OCI-LY7 (cell line): ENCODE results near the gene ORM2. TPM values are rescaled to one million over a fixed set of nuclear protein-coding genes. Genes with fewer than 3 reads are reported as not detected.
"Not testable (repeated sequence)": the region's sequence is repeated elsewhere in the genome, so short reads cannot be mapped to it uniquely, and the experiment has no call there.

ENCODE experiments used
- BruUV-seq: library from RNA; stranded (reverse); fragments of 400-500 nt; replicated peaks from 2 replicates; lab custom pipeline; 2021; lab: Mats Ljungman, UMichigan
- CTCF ChIA-PET: fragments of 300-600 bp; sonication (Branson Sonifier 250); formaldehyde crosslinking; loops from one replicate; lab custom pipeline; 2022; ENCODE audit warnings: antibody characterized with exemption; ENCODE audit not compliant: unreplicated experiment; lab: Charles Lee
- POLR2A ChIA-PET: fragments of 300-600 bp; sonication (Branson Sonifier 250); formaldehyde crosslinking; loops from one replicate; lab custom pipeline; 2022; ENCODE audit warnings: antibody characterized with exemption; lab: Charles Lee
- DNase-seq: peaks from one replicate; pipeline ENCODE4 v3.0.0-alpha.2; 2015; ENCODE audit warnings: low spot score
- H2AFZ ChIP-seq: fragments of 200-600 bp; sonication (generic), shearing (Covaris generic); 2 replicates; pipeline ENCODE4 v1.6.1; 2014; ENCODE audit warnings: mild to moderate bottlenecking, antibody characterized with exemption, low read length, moderate library complexity
- H3K27ac ChIP-seq: fragments of 200-600 bp; sonication (generic); 2 replicates; pipeline ENCODE4 v1.5.1; 2014; ENCODE audit warnings: mixed run types, low read depth, mild to moderate bottlenecking, moderate library complexity, low read length, inconsistent platforms; ENCODE audit not compliant: poor library complexity, severe bottlenecking
- H3K36me3 ChIP-seq: fragments of 200-600 bp; sonication (generic); 2 replicates; pipeline ENCODE4 v1.6.1; 2014; ENCODE audit warnings: mild to moderate bottlenecking, antibody characterized with exemption, low read length, moderate library complexity, mixed read lengths; ENCODE audit not compliant: insufficient read depth
- H3K4me1 ChIP-seq: fragments of 200-600 bp; sonication (generic); 2 replicates; pipeline ENCODE4 v1.5.1; 2014; ENCODE audit warnings: mild to moderate bottlenecking, low read length; ENCODE audit not compliant: insufficient read depth, poor library complexity, severe bottlenecking
- H3K4me2 ChIP-seq: fragments of 200-600 bp; sonication (generic); 2 replicates; pipeline ENCODE4 v1.6.1; 2014; ENCODE audit warnings: mild to moderate bottlenecking, low read length
- H3K4me3 ChIP-seq: fragments of 200-600 bp; sonication (generic); 2 replicates; pipeline ENCODE4 v1.5.1; 2014; ENCODE audit warnings: mild to moderate bottlenecking, low read depth, low read length; ENCODE audit not compliant: poor library complexity, severe bottlenecking
- H3K79me2 ChIP-seq: fragments of 200-600 bp; sonication (generic); 2 replicates; pipeline ENCODE4 v1.6.1; 2016; ENCODE audit warnings: low read depth, mild to moderate bottlenecking, low read length, moderate library complexity, mixed read lengths; ENCODE audit not compliant: insufficient read depth
- H3K9me2 ChIP-seq: fragments of 200-600 bp; sonication (generic); 2 replicates; pipeline ENCODE4 v1.6.1; 2016; ENCODE audit warnings: mild to moderate bottlenecking, low read length, mixed read lengths; ENCODE audit not compliant: insufficient read depth
- H3K9me3 ChIP-seq: fragments of 200-600 bp; sonication (generic); 2 replicates; pipeline ENCODE4 v1.6.1; 2014; ENCODE audit warnings: mild to moderate bottlenecking, mixed run types, low read length, mixed read lengths
- H4K20me1 ChIP-seq: fragments of 200-600 bp; sonication (generic); 2 replicates; pipeline ENCODE4 v1.6.1; 2014; ENCODE audit warnings: mild to moderate bottlenecking, antibody characterized with exemption, low read length, moderate library complexity, mixed read lengths; ENCODE audit not compliant: insufficient read depth
- EZH2phosphoT487 ChIP-seq: fragments of 200-600 bp; sonication (generic); IDR thresholded peaks from 2 replicates; pipeline ENCODE4 v1.6.1; 2018; ENCODE audit warnings: low read depth, borderline replicate concordance, mild to moderate bottlenecking, mixed run types, antibody characterized with exemption, low read length, moderate library complexity, mixed read lengths
- intact Hi-C: fragments of 100-400 bp; cut with micrococcal nuclease; formaldehyde crosslinking; loops from one replicate; pipeline ENCODE4 v1.10.0; 2022; ENCODE audit not compliant: unreplicated experiment
- total RNA-seq, 2 experiments: library from RNA; depleted of rRNA in 1 of 2; stranded (reverse); fragments of >200 nt in 1 of 2; shearing (Covaris generic) in 1 of 2; gene quantifications; 2 replicates each; pipeline ENCODE4 v1.2.3, GENCODE V29; 2014 to 2022
- TF ChIP-seq, protein P1 (sequence below): fragments of 200-600 bp; sonication (generic); conservative IDR thresholded peaks from 2 replicates; pipeline ENCODE4 v1.5.1; 2014; ENCODE audit warnings: mild to moderate bottlenecking, antibody characterized with exemption, low read length, moderate library complexity, mixed read lengths

The ORM2 gene
- total RNA-seq, 2 experiments from 2014 or later, result not detected

DNA sequence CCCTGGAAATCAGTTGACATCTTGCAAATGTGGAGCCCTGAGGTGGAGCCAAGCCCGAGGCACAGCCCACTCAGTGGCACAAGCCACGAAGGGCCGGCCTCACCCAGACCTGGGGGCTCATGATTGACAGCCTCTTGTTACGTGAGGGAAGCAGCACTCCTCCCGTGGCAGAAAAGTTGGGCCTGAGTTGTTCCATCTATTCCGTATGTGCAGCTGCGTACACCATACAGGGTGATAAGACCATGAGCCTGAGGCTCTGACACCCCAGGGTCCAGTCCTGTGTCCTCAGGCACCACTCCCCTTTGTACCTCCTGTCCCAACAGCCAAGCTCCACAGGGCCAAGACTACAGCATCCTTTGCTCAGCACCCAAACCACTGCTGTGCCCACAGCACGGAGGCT is 1.9 kb upstream of the ORM2 start:
- no peaks in the 10 kb centered on the region for H3K9me3 ChIP-seq
- no peaks in the 10 kb centered on the region for H3K4me1 ChIP-seq
- intact Hi-C loops, result no loop called here
- no peak overlapping the region for H3K4me2 ChIP-seq
- CTCF ChIA-PET, result no interaction called here
- no peak for TF ChIP-seq EZH2phosphoT487
- TF ChIP-seq, protein P1, sequence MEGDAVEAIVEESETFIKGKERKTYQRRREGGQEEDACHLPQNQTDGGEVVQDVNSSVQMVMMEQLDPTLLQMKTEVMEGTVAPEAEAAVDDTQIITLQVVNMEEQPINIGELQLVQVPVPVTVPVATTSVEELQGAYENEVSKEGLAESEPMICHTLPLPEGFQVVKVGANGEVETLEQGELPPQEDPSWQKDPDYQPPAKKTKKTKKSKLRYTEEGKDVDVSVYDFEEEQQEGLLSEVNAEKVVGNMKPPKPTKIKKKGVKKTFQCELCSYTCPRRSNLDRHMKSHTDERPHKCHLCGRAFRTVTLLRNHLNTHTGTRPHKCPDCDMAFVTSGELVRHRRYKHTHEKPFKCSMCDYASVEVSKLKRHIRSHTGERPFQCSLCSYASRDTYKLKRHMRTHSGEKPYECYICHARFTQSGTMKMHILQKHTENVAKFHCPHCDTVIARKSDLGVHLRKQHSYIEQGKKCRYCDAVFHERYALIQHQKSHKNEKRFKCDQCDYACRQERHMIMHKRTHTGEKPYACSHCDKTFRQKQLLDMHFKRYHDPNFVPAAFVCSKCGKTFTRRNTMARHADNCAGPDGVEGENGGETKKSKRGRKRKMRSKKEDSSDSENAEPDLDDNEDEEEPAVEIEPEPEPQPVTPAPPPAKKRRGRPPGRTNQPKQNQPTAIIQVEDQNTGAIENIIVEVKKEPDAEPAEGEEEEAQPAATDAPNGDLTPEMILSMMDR, result no peak
- no peaks in the 10 kb centered on the region for H3K36me3 ChIP-seq
- no peaks in the 10 kb centered on the region for H4K20me1 ChIP-seq
- no TSS peak for BruUV-seq
- H3K4me3 ChIP-seq, result no peak overlapping the region
- POLR2A ChIA-PET, result no interaction called here
- H3K79me2 ChIP-seq, result no peaks in the 10 kb centered on the region
- no peaks in the 10 kb centered on the region for H3K9me2 ChIP-seq
- no peak overlapping the region for H3K27ac ChIP-seq
- no peak overlapping the region for H2AFZ ChIP-seq
- no peak for DNase-seq

DNA sequence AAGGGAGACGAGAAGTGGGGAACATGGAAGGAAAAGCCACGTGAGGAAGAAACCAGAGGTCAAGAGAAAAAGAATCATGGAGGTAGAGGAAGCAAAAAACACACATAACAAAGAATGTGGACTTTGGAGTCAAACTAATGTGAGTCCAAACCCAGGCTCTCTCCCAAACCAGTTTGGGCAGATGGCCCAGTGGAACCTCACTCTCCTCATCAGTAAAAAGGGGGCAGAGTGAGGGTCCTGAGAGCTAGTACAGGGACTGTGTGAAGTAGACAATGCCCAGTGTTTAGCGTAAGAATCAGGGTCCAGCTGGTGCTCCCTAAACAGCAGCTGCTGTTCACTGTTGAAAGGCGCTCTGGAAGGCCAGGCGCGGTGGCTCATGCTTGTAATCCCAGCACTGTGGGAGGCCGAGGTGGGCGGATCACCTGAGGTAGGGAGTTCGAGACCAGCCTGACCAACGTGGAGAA is 1.3 kb upstream of the ORM2 start:
- H3K9me2 ChIP-seq, CTCF ChIA-PET, BruUV-seq, POLR2A ChIA-PET, H3K9me3 ChIP-seq, DNase-seq, H3K36me3 ChIP-seq, intact Hi-C loops, H3K4me3 ChIP-seq, H3K4me2 ChIP-seq, H3K79me2 ChIP-seq, H2AFZ ChIP-seq, H3K4me1 ChIP-seq, H4K20me1 ChIP-seq, H3K27ac ChIP-seq: not testable (repeated sequence)

DNA sequence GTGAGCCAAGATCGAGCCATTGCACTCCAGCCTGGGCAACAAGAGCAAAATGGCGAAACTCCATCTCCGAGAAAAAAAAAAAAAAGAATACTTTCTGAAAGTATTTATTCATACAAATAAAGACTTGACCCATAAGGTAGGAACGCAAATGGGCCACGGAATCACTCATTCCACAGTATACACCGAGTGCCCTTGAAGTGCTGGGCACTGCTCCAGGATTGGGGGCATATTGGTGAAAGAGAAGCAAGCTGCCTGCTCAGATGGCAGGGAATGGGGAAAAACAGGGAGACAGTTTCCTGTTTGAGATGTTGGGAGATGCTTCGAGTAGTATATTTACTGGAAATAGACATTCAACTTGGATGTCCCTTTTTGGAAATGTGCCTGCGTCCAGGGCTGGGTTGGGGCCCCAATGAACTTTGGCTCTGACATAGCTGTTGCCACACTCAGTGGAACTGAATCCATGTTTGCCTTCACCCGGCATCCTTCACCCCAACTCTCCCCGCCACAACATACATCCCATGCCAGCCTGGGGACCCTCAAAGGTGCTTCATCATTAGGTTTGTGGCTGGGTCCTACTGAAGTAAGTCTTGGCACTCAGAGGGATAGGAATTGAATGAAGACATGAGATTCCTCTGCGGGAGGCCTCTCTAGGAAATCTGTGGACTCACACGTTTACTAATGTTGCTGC is 588 bp upstream of the ORM2 start:
- H3K9me3 ChIP-seq, H3K4me2 ChIP-seq, H3K9me2 ChIP-seq, H3K36me3 ChIP-seq, DNase-seq, BruUV-seq, intact Hi-C loops, H4K20me1 ChIP-seq, H3K4me1 ChIP-seq, POLR2A ChIA-PET, CTCF ChIA-PET, H3K27ac ChIP-seq, H3K4me3 ChIP-seq, H2AFZ ChIP-seq, H3K79me2 ChIP-seq: not testable (repeated sequence)
